22Rv1 (cell line): ENCODE results near the gene MSI2.

Experiments
- ZFX ChIP-seq: fragments of 450-650 bp; IDR thresholded peaks from 2 replicates; pipeline ENCODE4 v1.6.1; 2017; ENCODE audit warnings: antibody characterized with exemption, borderline replicate concordance
- TF ChIP-seq, protein P1 (sequence below): fragments of 450-650 bp; IDR thresholded peaks from 2 replicates; pipeline ENCODE4 v1.5.1; 2017; ENCODE audit warnings: mild to moderate bottlenecking

DNA sequence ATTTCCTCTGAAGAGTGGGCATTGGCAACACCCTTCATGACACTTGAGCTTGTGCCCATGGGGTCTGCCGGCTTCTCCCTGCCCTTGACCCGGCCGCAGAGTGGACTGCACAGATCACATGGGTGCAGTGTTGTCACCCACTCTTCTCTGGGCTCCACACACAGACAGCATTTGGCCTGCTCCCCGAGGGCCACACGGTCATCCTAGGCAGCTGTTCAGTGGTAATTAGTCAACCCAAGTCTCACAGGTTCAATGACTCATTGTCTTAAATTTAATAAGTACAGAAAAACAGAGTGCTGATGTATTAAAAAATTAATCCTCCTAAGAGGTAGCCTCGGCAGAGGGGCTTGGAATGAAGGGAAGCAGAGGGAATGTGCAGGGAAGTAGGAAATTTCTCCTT lies 204.8 kb downstream of the MSI2 start:
- TF ChIP-seq, protein P1, sequence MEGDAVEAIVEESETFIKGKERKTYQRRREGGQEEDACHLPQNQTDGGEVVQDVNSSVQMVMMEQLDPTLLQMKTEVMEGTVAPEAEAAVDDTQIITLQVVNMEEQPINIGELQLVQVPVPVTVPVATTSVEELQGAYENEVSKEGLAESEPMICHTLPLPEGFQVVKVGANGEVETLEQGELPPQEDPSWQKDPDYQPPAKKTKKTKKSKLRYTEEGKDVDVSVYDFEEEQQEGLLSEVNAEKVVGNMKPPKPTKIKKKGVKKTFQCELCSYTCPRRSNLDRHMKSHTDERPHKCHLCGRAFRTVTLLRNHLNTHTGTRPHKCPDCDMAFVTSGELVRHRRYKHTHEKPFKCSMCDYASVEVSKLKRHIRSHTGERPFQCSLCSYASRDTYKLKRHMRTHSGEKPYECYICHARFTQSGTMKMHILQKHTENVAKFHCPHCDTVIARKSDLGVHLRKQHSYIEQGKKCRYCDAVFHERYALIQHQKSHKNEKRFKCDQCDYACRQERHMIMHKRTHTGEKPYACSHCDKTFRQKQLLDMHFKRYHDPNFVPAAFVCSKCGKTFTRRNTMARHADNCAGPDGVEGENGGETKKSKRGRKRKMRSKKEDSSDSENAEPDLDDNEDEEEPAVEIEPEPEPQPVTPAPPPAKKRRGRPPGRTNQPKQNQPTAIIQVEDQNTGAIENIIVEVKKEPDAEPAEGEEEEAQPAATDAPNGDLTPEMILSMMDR = no peak
- TF ChIP-seq ZFX = no peak
